ENCODE data around the gene TSR3. TPM values are rescaled to one million over a fixed set of nuclear protein-coding genes. Genes with fewer than 3 reads are reported as not detected.
A peak's percentile ranks its signal among the peaks of the same experiment; 100 is the strongest.

The TSR3 gene
- total and polyA plus RNA-seq, 2 of the 13 experiments (the other 11 are each of a cell fraction or from before 2014, with no cell fraction given) = 24.2 to 51.0 TPM

GRCh38 chr16:1331712-1332617, 19.7 kb downstream of the TSR3 start (continued):
- peak; percentile 85 for TF ChIP-seq ELF1 (CRISPR knock-in tag; IDR thresholded peaks at IDR 0.05)
- TF ChIP-seq LBX2 (CRISPR knock-in tag; IDR thresholded peaks at IDR 0.05; ENCODE audit: borderline replicate concordance) = no peak
- TF ChIP-seq ARID5B (CRISPR knock-in tag; IDR thresholded peaks at IDR 0.05) = no peak
- TF ChIP-seq PAWR (CRISPR knock-in tag; IDR thresholded peaks at IDR 0.05; ENCODE audit: borderline replicate concordance) = no peak
- no peak for TF ChIP-seq NBN (conservative IDR thresholded peaks at IDR 0.05)
- no peak for TF ChIP-seq TCF12 (IDR thresholded peaks at IDR 0.05)
- no peak for TF ChIP-seq TCF12 (CRISPR knock-in tag; IDR thresholded peaks at IDR 0.05)
- TF ChIP-seq ZNF180 (CRISPR knock-in tag; IDR thresholded peaks at IDR 0.05; ENCODE audit: borderline replicate concordance, low read depth) = no peak
- no peak for TF ChIP-seq PBX2 (CRISPR knock-in tag; IDR thresholded peaks at IDR 0.05)
- TF ChIP-seq ZNF746 (CRISPR knock-in tag; IDR thresholded peaks at IDR 0.05) = no peak
- TF ChIP-seq NFE2L2 (IDR thresholded peaks at IDR 0.05; ENCODE audit: low read length) = no peak
- TF ChIP-seq ZBTB10 (CRISPR knock-in tag; IDR thresholded peaks at IDR 0.05; ENCODE audit: borderline replicate concordance) = no peak
- TF ChIP-seq TAF1 (CRISPR knock-in tag; IDR thresholded peaks at IDR 0.05) = no peak
- TF ChIP-seq NFYC (CRISPR knock-in tag; IDR thresholded peaks at IDR 0.05) = no peak
- TF ChIP-seq SP5 (CRISPR knock-in tag; IDR thresholded peaks at IDR 0.05; ENCODE audit: borderline replicate concordance, low read depth) = peak; percentile 65; the same call in 1 of the 2 replicates
- TF ChIP-seq POLR2G (IDR thresholded peaks at IDR 0.05; ENCODE audit: low read depth, low read length) = peak; percentile 54; the same call in 1 of the 2 replicates
- TF ChIP-seq CHCHD3 (CRISPR knock-in tag; IDR thresholded peaks at IDR 0.05) = no peak
- no peak for TF ChIP-seq KLF15 (CRISPR knock-in tag; IDR thresholded peaks at IDR 0.05; ENCODE audit: borderline replicate concordance)
- TF ChIP-seq CCAR2 (optimal IDR thresholded peaks at IDR 0.05; ENCODE audit: low read depth, low read length) = no peak
- TF ChIP-seq ZFX (CRISPR knock-in tag; IDR thresholded peaks at IDR 0.05; ENCODE audit: low read depth) = peak; percentile 73
- TF ChIP-seq IRF9 (CRISPR knock-in tag; IDR thresholded peaks at IDR 0.05; ENCODE audit: borderline replicate concordance) = no peak
